Spleen (tissue), 11 donors: ENCODE results near the gene SH2D4B. TPM values are rescaled to one million over a fixed set of nuclear protein-coding genes. Genes with fewer than 3 reads are reported as not detected.

Source experiments
- DNase-seq: peaks from one replicate; pipeline ENCODE4 v3.0.0-alpha.2; 2020
- H3K27ac ChIP-seq, 8 donors: fragments of 200-600 bp; sonication (generic) in 7 of 8; 1 replicate in 4 of 8; 2 replicates in 4 of 8; pipeline versions ENCODE4 v1.5.0 to v1.8.0; 2016 to 2021; ENCODE audit warnings: inconsistent platforms in 4 of 8, mild to moderate bottlenecking in 4 of 8, moderate library complexity in 1 of 8
- H3K27me3 ChIP-seq, 7 donors: fragments of 200-600 bp; sonication (generic) in 6 of 7; replicated peaks in 1 of 7; 1 replicate in 4 of 7; 2 replicates in 3 of 7; pipeline versions ENCODE4 v1.5.0 to v1.8.0; 2016 to 2021; ENCODE audit warnings: inconsistent platforms in 3 of 7, mild to moderate bottlenecking in 1 of 7
- H3K36me3 ChIP-seq, 6 donors: fragments of 200-600 bp; sonication (generic) in 5 of 6; 1 replicate in 4 of 6; 2 replicates in 2 of 6; pipeline versions ENCODE4 v1.5.0 to v1.8.0; 2016 to 2021; ENCODE audit warnings: inconsistent platforms in 2 of 6
- H3K4me1 ChIP-seq, 6 donors: fragments of 200-600 bp; sonication (generic) in 5 of 6; 1 replicate in 3 of 6; 2 replicates in 3 of 6; pipeline versions ENCODE4 v1.5.0 to v1.8.0; 2016 to 2021; ENCODE audit warnings: inconsistent platforms in 3 of 6
- H3K4me3 ChIP-seq, 8 donors: fragments of 200-600 bp; sonication (generic) in 7 of 8; 1 replicate in 4 of 8; 2 replicates in 4 of 8; pipeline versions ENCODE4 v1.5.0 to v1.8.0; 2016 to 2021; ENCODE audit warnings: inconsistent platforms in 4 of 8, mild to moderate bottlenecking in 4 of 8, moderate library complexity in 2 of 8
- H3K9me3 ChIP-seq, 8 donors: fragments of 200-600 bp; sonication (generic) in 7 of 8; 1 replicate in 4 of 8; 2 replicates in 4 of 8; pipeline versions ENCODE4 v1.5.0 to v1.8.0; 2016 to 2021; ENCODE audit warnings: inconsistent platforms in 4 of 8
- POLR2A ChIP-seq, 3 donors: fragments of 450-650 bp; IDR thresholded peaks; one replicate each; pipeline ENCODE4 v1.5.1; 2017; ENCODE audit warnings: antibody characterized with exemption in 3 of 3, mild to moderate bottlenecking in 1 of 3
- POLR2AphosphoS5 ChIP-seq, 3 donors: sonication (generic); formaldehyde crosslinking; IDR thresholded peaks; one replicate each; pipeline ENCODE4 v1.5.1; 2017; ENCODE audit warnings: antibody characterized with exemption in 3 of 3
- WGBS, 5 donors: extraction: QIAGEN DNeasy Blood & Tissue Kit in 3 of 5; methylation state at CpG; one replicate each; pipeline versions ENCODE4 v1.1.5 to v1.1.7; 2013 to 2018; 5-methylcytosine and 5-hydroxymethylcytosine counted together
- intact Hi-C: fragments of 100-400 bp; cut with DNase I; formaldehyde crosslinking; loops from one replicate; pipeline ENCODE4 v1.15.0; 2023; ENCODE audit warnings: low total_unique reads
- polyA plus RNA-seq, 3 donors: library from polyadenylated mRNA; stranded (reverse); fragments of 200-250 nt; gene quantifications; one replicate each; pipeline ENCODE4 v1.2.1, GENCODE V29; 2013
- total RNA-seq, 7 donors: library from RNA; depleted of rRNA in 3 of 7; stranded (reverse); fragments of >200 nt in 3 of 7; fragmentation: NEBNext Ultra II Directional in 4 of 7; extraction: Animal tissue kit (Norgen Biotek cat#: 25700) in 4 of 7; gene quantifications; one replicate each; pipeline versions ENCODE4 v1.1.0 to v1.2.1, GENCODE V29; 2016 to 2021
- TF ChIP-seq, protein P1 (sequence below), 11 experiments: fragments of 200-600 bp in 7 of 11; fragments of 450-650 bp in 4 of 11; sonication (generic) in 4 of 11; IDR thresholded peaks in 8 of 11; conservative IDR thresholded peaks in 3 of 11; 1 replicate in 7 of 11; 2 replicates in 4 of 11; pipeline versions ENCODE4 v1.4.0 to v1.8.0; 2016 to 2021; ENCODE audit warnings: antibody characterized with exemption in 11 of 11, inconsistent platforms in 4 of 11, mild to moderate bottlenecking in 1 of 11
- donor health status: healthy with polysubstance abuse.
- donor health status: DM: no; HTN: no; CAD: no; lungs with moderate emphysema.
- donor health status: DM: no; HTN: no; CAD: no.
- donor health status: Bipolar disorder and iron deficiency.
- donor health status: healthy.
- donor health status: DM: no; HTN: no; CAD: no.
- donor health status: DM: yes; HTN: yes; CAD: no.

Gene SH2D4B
- total and polyA plus RNA-seq, 10 donors, result 0.08 to 0.46 (median 0.12) TPM; not detected in 2

DNA sequence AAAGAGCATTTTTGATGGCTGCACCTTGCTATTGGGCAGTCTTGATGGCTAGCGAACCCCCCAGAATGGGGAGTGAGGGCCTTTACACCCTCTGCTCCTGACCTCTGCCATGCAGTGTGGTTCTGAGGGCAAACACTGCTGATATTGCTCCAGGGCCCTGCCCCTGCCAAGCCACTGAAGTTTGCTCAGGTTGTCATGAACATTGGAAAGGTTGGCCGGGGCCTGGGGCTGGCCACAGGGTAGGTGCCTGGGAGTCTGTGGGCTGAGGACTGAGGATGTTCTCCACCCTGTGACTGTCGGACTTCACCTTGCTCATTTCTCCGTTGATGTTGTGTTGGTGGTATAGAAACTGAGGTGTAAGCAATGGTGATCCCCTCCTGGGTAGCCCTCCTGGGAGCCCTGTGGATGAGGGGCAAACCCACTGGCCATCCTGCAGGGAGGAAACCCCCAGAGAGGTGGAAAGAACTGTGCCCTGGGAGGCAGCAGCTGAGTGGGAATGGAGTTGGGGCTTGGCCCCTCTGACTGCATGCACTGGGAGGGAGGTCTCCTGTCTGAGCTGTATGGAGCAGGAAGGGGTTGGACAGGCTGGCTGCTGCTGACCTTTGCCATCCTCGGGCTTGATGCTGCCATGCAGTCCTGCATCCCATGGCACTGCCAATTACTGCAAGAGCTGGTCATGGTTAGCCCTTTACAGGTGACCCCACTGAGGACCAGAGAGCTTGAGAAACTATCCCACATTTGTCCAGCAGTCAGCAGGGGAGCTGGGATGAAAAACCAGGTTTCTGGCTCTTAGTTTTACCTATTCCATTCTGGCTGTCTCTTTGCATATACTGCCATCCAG, 77.1 kb downstream of the SH2D4B start:
- Histone ChIP-seq H3K9me3 (no peaks in the 10 kb centered on the region), H3K27me3 (no peaks in the 10 kb centered on the region), H3K4me3 (no peak overlapping the region), H3K27ac (no peak overlapping the region), H3K36me3 (no peaks in the 10 kb centered on the region), H3K4me1 (no peaks in the 10 kb centered on the region)
- TF ChIP-seq POLR2AphosphoS5 (IDR thresholded peaks at IDR 0.05) (no peak), POLR2A (IDR thresholded peaks at IDR 0.05) (no peak)
- TF ChIP-seq, protein P1, sequence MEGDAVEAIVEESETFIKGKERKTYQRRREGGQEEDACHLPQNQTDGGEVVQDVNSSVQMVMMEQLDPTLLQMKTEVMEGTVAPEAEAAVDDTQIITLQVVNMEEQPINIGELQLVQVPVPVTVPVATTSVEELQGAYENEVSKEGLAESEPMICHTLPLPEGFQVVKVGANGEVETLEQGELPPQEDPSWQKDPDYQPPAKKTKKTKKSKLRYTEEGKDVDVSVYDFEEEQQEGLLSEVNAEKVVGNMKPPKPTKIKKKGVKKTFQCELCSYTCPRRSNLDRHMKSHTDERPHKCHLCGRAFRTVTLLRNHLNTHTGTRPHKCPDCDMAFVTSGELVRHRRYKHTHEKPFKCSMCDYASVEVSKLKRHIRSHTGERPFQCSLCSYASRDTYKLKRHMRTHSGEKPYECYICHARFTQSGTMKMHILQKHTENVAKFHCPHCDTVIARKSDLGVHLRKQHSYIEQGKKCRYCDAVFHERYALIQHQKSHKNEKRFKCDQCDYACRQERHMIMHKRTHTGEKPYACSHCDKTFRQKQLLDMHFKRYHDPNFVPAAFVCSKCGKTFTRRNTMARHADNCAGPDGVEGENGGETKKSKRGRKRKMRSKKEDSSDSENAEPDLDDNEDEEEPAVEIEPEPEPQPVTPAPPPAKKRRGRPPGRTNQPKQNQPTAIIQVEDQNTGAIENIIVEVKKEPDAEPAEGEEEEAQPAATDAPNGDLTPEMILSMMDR (IDR thresholded peaks at IDR 0.05 in 8 of 11, conservative IDR thresholded peaks at IDR 0.05 in 3 of 11), result no peak
- WGBS, 5 donors, result 78 to 92% (median 88%) methylated on average over 5 of the region's 5 CpGs
- intact Hi-C loops, result no loop called here
- no peak for DNase-seq

DNA sequence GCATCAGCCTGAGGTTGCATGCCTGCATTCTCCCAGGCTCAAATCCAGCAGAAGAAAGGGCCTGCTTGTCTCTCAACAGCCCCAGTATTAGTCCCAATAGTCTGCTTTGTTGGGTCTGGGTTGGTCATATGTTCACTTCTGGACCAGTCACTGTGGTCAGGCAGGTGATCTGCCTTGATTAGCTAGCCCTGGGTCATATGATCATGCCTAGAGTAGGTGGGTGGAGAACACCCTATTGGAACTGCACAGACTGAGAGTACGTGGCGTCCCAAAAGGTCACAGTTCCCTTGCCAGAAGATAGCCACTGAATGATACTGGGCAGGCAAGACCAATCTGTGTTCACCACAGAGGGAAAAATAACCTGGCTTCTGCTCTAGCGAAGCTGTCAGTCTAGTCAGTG, 80.1 kb downstream of the SH2D4B start:
- WGBS, 5 donors, result 87 to 98% (median 94%) methylated on average over 3 of the region's 3 CpGs
- Histone ChIP-seq H3K27me3 (no peaks in the 10 kb centered on the region), H3K36me3 (no peaks in the 10 kb centered on the region), H3K4me3 (no peak overlapping the region), H3K27ac (no peak overlapping the region), H3K4me1 (no peaks in the 10 kb centered on the region), H3K9me3 (no peaks in the 10 kb centered on the region)
- TF ChIP-seq, protein P1 (IDR thresholded peaks at IDR 0.05 in 8 of 11, conservative IDR thresholded peaks at IDR 0.05 in 3 of 11), result no peak
- TF ChIP-seq POLR2A (IDR thresholded peaks at IDR 0.05) (no peak), POLR2AphosphoS5 (IDR thresholded peaks at IDR 0.05) (no peak)
- no peak for DNase-seq
- intact Hi-C loops, result no loop called here

DNA sequence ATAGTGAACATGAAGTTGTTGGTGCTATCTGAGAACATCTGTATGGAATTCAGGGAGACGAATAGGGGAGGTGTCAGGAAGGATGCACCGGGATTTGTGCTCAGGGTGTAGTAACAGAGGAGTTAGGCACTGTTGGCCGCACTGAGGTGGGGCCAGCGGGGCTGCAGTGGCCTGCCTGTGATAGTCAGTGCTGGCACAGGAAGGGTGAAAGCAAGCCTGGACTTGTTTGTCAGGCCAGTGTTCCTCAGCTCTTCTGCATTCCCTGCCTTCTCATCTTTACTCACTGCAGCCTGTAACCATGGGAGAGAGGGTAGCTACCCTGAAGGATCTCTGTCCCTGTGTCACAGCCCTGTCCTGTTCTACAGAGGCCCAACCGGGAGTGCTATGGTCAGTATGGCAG, 81.3 kb downstream of the SH2D4B start:
- Histone ChIP-seq H3K4me3 (no peak overlapping the region), H3K9me3 (no peaks in the 10 kb centered on the region), H3K36me3 (no peaks in the 10 kb centered on the region), H3K27ac (no peak overlapping the region), H3K4me1 (no peaks in the 10 kb centered on the region), H3K27me3 (no peaks in the 10 kb centered on the region)
- intact Hi-C loops, result no loop called here
- TF ChIP-seq POLR2A (IDR thresholded peaks at IDR 0.05) (no peak), POLR2AphosphoS5 (IDR thresholded peaks at IDR 0.05) (no peak)
- TF ChIP-seq, protein P1 (IDR thresholded peaks at IDR 0.05 in 8 of 11, conservative IDR thresholded peaks at IDR 0.05 in 3 of 11), result no peak
- DNase-seq, result no peak
- 85 to 95% (median 91%) methylated on average over 5 of the region's 5 CpGs for WGBS, 5 donors

DNA sequence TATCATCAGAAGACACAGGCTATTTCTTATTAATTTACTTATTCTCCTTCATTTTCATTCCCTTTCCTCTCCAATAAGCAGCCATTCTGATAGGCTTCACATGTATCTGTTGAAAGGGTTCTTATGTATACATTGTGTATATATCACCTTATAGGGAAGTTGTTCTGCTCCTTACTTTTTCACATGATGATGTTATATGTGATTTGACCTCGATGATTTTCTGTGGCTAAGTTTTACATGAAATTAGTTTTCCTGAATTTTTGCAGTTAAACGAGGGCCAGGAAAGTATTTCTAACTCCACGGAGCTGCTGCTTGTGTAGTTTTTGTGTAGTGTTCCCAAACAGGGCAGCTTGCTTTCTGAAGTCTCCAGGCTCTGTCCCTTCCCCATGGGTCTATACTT, 84.5 kb downstream of the SH2D4B start:
- TF ChIP-seq POLR2AphosphoS5 (IDR thresholded peaks at IDR 0.05) (no peak), POLR2A (IDR thresholded peaks at IDR 0.05) (no peak)
- TF ChIP-seq, protein P1 (IDR thresholded peaks at IDR 0.05 in 8 of 11, conservative IDR thresholded peaks at IDR 0.05 in 3 of 11), result no peak
- H3K4me3 ChIP-seq, result no peak overlapping the region
- H3K4me1 ChIP-seq, result no peaks in the 10 kb centered on the region
- H3K36me3 ChIP-seq, result no peaks in the 10 kb centered on the region
- H3K9me3 ChIP-seq, result no peaks in the 10 kb centered on the region
- DNase-seq, result no peak
- 71 to 88% (median 81%) methylated on average over 3 of the region's 3 CpGs for WGBS, 5 donors
- no peak overlapping the region for H3K27ac ChIP-seq
- H3K27me3 ChIP-seq, result no peaks in the 10 kb centered on the region
- intact Hi-C loops, result no loop called here
